ENCODE data around the gene RFX1. TPM values are rescaled to one million over a fixed set of nuclear protein-coding genes. Genes with fewer than 3 reads are reported as not detected.

The RFX1 gene
- total and polyA plus RNA-seq, 2 of the 13 experiments (the other 11 are each of a cell fraction or from before 2014, with no cell fraction given), result 1.1 to 1.3 TPM

- peak; percentile 32 for ATAC-seq
- Histone ChIP-seq H2AFZ (ENCODE audit: low read length) (no peak overlapping the region), H3K4me3 (replicated peaks in 1 of 3; ENCODE audit: insufficient read depth in 1 of 3, low read depth in 2 of 3, low read length in 3 of 3) (no peak overlapping the region), H3K4me1 (ENCODE audit: insufficient read depth, low read length) (peaks cover 35% of the 10 kb centered on the region), H3K36me3 (replicated peaks in 1 of 2; ENCODE audit: control insufficient read depth in 1 of 2, insufficient read depth in 2 of 2, low read length in 2 of 2) (peaks cover 5 to 16% of the 10 kb centered on the region in 2 experiments; a peak in 3 of 5 replicates), H3K27ac (ENCODE audit: extremely low read length, insufficient read depth, low read length) (peak overlapping the region; percentile 5), H3K79me2 (ENCODE audit: insufficient read depth, low read length) (no peaks in the 10 kb centered on the region), H3K9ac (ENCODE audit: insufficient read depth, low read depth, low read length) (no peak overlapping the region), H3K4me2 (ENCODE audit: low read depth, low read length) (peak overlapping the region; percentile 33; the same call in 1 of the 2 replicates), H3K9me3 (ENCODE audit: low read length) (no peaks in the 10 kb centered on the region), H3K27me3 (ENCODE audit: control insufficient read depth in 1 of 2, insufficient read depth in 2 of 2, low read length in 2 of 2) (no peaks in the 10 kb centered on the region), H4K20me1 (ENCODE audit: insufficient read depth, low read length) (no peaks in the 10 kb centered on the region)
- CTCF ChIA-PET (ENCODE audit: low intra/inter-chr PET ratio, low total read pairs), result no interaction called here
- DNase-seq (ENCODE audit: low spot score), result no peak
- no peak for FAIRE-seq
- intact Hi-C loops (cut with micrococcal nuclease; ENCODE audit: unreplicated experiment), result no loop called here
- POLR2A ChIA-PET, result no interaction called here
- no TSS peak for BruUV-seq (replicated peaks)
- in situ Hi-C loops (cut with HindIII; ENCODE audit: extremely low pct_ligation_motif_present, low pct_unique_long_range_greater_than_20kb), result no loop called here
- WGBS (ENCODE audit: low lambda C conversion rate), result 58% methylated on average over 2 of the region's 10 CpGs
- peak; percentile 84 for TF ChIP-seq PATZ1 (CRISPR knock-in tag; IDR thresholded peaks at IDR 0.05)
- TF ChIP-seq SIX4 (CRISPR knock-in tag; IDR thresholded peaks at IDR 0.05), result peak; percentile 72; the same call in 1 of the 2 replicates
- peak; percentile 41; the same call in 1 of the 2 replicates for TF ChIP-seq PITX1 (CRISPR knock-in tag; IDR thresholded peaks at IDR 0.05)
- no peak for TF ChIP-seq EP300 (IDR thresholded peaks at IDR 0.05; ENCODE audit: low read depth in 2 of 2, low read length in 2 of 2)
- TF ChIP-seq EP300 (CRISPR knock-in tag; IDR thresholded peaks at IDR 0.05; ENCODE audit: borderline replicate concordance), result no peak
- 0 out of 2 replicates have a peak, but pooled peaks have one; percentile 21 for TF ChIP-seq SALL1 (CRISPR knock-in tag; IDR thresholded peaks at IDR 0.05)
- no peak for TF ChIP-seq USF2 (IDR thresholded peaks at IDR 0.05; ENCODE audit: low read depth, low read length)
- TF ChIP-seq USF2 (CRISPR knock-in tag; IDR thresholded peaks at IDR 0.05; ENCODE audit: borderline replicate concordance), result peak; percentile 57; the same call in 1 of the 2 replicates
- TF ChIP-seq, protein P1, sequence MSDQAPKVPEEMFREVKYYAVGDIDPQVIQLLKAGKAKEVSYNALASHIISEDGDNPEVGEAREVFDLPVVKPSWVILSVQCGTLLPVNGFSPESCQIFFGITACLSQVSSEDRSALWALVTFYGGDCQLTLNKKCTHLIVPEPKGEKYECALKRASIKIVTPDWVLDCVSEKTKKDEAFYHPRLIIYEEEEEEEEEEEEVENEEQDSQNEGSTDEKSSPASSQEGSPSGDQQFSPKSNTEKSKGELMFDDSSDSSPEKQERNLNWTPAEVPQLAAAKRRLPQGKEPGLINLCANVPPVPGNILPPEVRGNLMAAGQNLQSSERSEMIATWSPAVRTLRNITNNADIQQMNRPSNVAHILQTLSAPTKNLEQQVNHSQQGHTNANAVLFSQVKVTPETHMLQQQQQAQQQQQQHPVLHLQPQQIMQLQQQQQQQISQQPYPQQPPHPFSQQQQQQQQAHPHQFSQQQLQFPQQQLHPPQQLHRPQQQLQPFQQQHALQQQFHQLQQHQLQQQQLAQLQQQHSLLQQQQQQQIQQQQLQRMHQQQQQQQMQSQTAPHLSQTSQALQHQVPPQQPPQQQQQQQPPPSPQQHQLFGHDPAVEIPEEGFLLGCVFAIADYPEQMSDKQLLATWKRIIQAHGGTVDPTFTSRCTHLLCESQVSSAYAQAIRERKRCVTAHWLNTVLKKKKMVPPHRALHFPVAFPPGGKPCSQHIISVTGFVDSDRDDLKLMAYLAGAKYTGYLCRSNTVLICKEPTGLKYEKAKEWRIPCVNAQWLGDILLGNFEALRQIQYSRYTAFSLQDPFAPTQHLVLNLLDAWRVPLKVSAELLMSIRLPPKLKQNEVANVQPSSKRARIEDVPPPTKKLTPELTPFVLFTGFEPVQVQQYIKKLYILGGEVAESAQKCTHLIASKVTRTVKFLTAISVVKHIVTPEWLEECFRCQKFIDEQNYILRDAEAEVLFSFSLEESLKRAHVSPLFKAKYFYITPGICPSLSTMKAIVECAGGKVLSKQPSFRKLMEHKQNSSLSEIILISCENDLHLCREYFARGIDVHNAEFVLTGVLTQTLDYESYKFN (CRISPR knock-in tag; conservative IDR thresholded peaks at IDR 0.05), result peak; percentile 34; the same call in 1 of the 2 replicates
- peak; percentile 60 for TF ChIP-seq HNF4A (CRISPR knock-in tag; IDR thresholded peaks at IDR 0.05)
- 0 out of 2 replicates have a peak, but pooled peaks have one; percentile 14 for TF ChIP-seq RXRA (CRISPR knock-in tag; IDR thresholded peaks at IDR 0.05)
- 0 out of 2 replicates have a peak, but pooled peaks have one; percentile 41 for TF ChIP-seq ZBTB7B (CRISPR knock-in tag; IDR thresholded peaks at IDR 0.05)
- no peak for TF ChIP-seq EED (CRISPR knock-in tag; IDR thresholded peaks at IDR 0.05)
- no peak for TF ChIP-seq ZBTB38 (CRISPR knock-in tag; IDR thresholded peaks at IDR 0.05)
- 0 out of 2 replicates have a peak, but pooled peaks have one; percentile 5 for TF ChIP-seq ETV5 (CRISPR knock-in tag; IDR thresholded peaks at IDR 0.05; ENCODE audit: borderline replicate concordance)
Observed at GRCh38 chr19:13985771-13986347, 20.3 kb downstream of the RFX1 start.
